Hindlimb muscle (tissue), 1 donor: ENCODE results near the gene ASB7. TPM values are rescaled to one million over a fixed set of nuclear protein-coding genes. Genes with fewer than 3 reads are reported as not detected.
A peak's percentile ranks its signal among the peaks of the same experiment; 100 is the strongest.

ENCODE experiments used
- DNase-seq: peaks from one replicate; pipeline ENCODE4 v3.0.0-alpha.2; 2013
- polyA plus RNA-seq: library from polyadenylated mRNA; unstranded; fragments of 120-200 nt; gene quantifications from one replicate; pipeline ENCODE4 v1.2.1, GENCODE V29; 2013; ENCODE audit not compliant: insufficient read length

Gene ASB7
- polyA plus RNA-seq, 1 donor: 8.5 TPM

DNA sequence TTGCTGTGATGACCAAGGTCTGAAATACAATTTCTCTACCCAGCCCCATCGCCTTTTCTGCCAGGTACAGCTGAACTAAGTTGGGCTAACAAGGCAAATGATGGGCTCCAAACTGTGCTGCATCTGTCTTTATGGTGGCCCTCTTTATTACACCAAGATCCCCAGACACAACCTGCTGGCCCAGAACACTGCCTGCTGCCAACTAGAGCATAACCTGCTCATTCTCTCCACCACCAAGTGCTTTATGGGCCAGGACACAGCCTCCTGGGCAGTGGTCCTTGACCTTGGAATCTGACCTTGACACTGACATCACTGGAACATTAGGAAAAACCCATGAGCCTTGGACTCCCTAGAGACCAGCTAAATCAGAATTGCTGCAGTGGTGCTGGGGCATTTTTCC is 3.7 kb upstream of the ASB7 start:
- DNase-seq: no peak

GRCh38 chr15:100601163-100601562 is 1.2 kb upstream of the ASB7 start:
- DNase-seq: no peak

DNA sequence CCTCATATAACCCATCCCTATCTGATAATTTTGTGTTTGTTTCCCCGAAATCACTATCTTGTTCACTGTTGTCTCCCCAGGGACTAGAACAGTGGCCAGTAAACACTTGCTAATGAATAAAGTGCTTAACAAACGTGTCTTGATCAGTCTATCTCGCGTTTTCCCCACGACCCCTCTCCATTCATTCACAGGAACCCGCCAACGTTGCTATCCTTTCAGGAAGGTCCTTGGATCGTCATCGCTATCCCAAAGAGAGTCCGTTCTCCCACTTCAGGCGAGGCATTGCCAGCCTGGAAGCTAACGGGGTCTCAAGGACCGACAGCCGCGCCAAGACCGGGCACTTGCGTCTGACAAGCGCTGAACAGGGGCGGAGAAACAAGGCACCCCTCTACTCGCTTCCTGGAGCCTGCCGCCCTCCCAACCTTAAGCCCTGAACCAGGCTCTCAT is 749 bp upstream of the ASB7 start:
- DNase-seq: no peak

GRCh38 chr15:100602823-100603393 is 519 bp downstream of the ASB7 start:
- no peak for DNase-seq

DNA sequence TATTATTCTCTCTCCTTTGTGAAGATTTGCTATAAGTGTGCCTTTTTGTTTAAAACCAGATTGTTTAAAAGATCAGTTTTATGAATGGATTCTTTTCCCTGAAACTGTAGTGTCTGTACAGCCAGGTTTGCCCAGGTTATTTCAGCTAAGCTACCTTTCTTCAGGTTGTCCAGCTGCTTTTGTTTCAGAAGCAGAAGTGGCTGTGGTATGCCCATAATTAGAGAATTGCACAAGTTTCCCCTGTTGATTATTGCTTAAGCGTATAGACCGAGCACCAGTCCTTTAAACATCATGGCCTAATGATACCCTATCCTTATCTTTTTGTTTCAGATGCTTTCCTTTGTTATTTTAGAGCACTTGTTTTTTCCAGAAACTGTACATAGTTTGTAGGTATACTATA is 10.2 kb downstream of the ASB7 start:
- no peak for DNase-seq

- no peak for DNase-seq
Measured at GRCh38 chr15:100613208-100613607, 10.8 kb downstream of the ASB7 start.

DNA sequence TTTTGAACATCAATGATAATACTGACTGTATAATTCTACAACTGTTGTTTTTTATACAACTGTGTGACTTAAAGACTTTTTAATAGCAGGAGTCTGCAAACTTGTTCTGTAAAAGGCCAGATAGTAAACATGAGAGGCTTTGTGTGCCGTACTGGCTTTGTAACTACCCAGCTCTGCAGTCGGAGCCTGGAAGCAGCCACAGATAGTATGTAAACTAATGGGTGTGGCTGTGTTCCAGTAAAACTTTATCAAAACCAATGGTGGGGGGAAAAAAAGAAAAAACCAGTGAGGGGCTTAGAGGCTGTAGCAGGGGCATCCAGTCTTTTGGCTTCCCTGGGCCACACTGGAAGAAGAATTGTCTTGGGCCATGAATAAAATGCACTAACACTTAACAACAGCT is 11.9 kb downstream of the ASB7 start:
- no peak for DNase-seq

DNA sequence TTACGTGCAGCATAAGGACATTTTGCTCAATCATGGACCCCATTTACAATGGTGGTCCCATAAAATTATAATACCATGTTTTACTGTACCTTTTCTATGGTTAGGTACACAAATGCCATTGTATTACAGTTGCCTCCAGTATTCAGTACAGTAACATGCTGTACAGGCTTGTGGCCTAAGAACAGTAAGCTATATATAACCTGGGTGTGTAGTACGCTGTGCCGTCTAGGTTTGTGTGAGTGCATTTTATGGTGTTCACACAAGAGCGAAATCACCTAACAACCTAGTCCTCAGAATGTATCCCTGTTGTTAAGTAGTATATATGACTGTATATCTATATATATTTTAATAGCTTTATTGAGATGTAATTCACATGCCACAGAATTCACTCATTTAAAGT is 12.5 kb downstream of the ASB7 start:
- DNase-seq: no peak

GRCh38 chr15:100615801-100616200 is 13.4 kb downstream of the ASB7 start:
- no peak for DNase-seq

DNA sequence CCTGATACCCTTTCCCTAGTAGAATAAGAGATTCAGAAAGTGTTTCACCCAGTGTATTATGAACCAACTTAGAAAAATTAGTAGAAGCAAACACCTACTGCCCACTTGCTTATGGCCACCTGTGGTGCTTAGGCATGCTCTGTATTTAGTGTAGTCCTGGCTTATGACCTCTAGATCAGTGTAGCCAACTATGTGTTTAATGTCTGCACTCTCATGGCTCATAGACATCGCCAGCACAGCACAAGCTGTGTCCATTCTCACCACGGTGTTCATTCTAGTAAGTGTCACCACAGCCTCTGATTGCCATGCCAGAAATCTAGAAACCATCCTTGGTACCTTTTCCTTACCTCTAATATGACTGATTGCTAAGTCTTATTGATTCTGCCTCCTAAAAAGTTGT is 14.3 kb downstream of the ASB7 start:
- DNase-seq: no peak

- DNase-seq: no peak
Measured at GRCh38 chr15:100623301-100623700, 20.9 kb downstream of the ASB7 start.

DNA sequence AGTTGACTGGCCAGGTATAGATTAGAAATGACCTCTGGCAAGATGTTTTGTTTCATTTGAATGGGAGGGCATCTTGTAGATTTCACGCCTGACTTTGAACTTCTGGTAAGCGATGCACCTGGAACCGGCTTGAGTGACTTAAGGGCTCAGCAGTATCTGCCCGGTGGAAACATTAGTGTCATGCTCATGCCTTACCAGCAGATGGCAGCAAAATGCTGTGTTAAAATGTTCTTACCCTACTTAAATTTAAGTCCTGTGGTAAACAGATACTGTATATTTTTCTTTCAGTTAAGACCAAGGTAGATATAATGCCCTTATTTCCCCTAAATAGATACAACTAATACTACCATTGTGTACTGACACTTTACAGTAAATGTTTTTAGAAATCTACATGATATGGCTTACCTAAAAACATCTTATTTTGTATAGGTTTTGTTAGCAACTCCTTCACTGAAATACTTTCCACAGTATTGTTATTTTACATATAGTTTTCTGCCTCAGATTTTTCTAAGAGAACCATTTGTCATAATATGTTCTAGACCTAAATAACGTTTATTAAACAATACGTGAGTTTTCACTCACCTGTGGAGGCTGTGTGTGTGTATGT is 25.5 kb downstream of the ASB7 start:
- DNase-seq: peak; percentile 82

- DNase-seq: no peak
Measured at GRCh38 chr15:100628746-100629145, 26.4 kb downstream of the ASB7 start.

- no peak for DNase-seq
Measured at GRCh38 chr15:100631831-100632230, 29.4 kb downstream of the ASB7 start.

- no peak for DNase-seq
Measured at GRCh38 chr15:100633763-100634075, 31.3 kb downstream of the ASB7 start.

- DNase-seq: no peak
Measured at GRCh38 chr15:100635406-100636071, 33.1 kb downstream of the ASB7 start.

DNA sequence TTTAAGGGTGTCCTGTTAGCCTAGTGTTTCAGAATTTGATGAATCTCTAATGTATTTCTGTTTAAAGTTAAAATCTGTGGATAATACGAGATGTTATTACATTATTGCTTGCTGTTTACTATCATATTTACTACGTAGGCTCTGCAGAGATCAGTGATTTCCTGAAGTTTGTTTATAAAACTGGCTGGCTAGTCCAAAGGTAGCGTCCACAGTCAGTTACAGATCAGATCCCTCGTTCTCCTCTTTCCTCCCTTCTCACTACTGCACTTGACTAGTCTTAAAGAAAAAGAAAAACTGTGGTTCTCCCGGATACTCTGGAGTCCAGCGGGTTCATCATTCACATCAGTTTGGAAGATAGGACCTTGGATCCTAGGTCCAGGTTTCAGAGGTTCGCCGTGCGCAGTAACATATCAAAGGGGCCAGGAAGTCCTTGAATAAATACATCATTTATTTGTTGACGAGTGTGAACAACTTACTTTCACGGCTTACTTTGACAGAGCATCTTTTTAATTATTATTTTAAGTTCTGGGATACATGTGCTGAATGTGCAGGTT is 35.9 kb downstream of the ASB7 start:
- DNase-seq: no peak

DNA sequence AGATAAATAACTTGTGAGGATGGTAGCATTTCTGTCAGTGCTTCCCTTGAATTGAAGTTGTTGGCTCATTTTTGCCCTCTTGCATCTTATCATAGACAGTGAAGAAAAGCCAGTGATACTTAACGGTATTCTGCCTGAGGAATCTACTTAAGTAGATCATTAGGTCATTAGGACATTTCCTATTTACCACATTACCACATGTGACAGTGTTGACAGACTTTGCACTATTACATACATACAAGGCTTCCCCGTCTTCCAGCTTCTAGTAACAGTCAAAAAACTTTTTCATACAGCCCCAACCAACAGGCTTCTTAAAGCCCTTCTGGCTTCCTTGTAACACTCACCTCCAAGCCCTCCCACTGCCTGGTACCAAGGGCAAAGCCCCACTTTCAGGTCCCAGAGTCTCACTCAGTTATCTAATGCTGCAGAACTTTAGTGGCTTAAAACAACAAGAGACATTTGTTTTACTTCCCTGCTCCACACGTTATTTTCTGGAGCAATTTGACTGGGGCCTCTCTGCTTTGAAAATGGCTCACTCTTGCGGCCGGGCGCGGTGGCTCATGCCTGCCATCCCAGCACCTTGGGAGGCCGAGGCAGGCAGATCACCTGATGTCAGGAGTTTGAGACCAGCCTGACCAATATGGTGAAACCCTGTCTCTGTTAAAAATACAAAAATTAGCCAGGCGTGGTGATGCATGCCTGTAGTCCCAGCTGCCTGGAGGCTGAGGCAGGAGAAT is 40.0 kb downstream of the ASB7 start:
- no peak for DNase-seq

DNA sequence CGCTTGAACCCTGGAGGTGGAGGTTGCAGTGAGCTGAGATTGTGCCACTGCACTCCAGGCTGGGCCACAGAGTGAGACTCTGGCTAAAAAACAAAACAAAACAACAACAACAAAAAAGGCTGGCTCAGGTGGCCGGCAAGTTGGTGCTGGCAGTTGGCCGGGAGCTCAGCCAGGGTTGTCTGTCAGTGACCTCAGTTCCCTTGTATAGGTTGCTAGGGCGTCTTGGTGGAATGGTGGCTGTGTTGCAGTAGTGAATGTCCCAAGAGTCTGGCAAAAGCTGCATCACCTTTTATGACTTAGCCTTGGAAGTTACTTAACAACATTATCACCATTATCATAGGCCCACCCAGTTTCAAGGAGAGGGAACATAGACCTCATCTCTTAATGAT is 40.6 kb downstream of the ASB7 start:
- DNase-seq: no peak

- DNase-seq: no peak
Measured at GRCh38 chr15:100645671-100646070, 43.3 kb downstream of the ASB7 start.

- DNase-seq: no peak
Measured at GRCh38 chr15:100648951-100649350, 46.6 kb downstream of the ASB7 start.

GRCh38 chr15:100650685-100651084 is 48.3 kb downstream of the ASB7 start:
- no peak for DNase-seq

DNA sequence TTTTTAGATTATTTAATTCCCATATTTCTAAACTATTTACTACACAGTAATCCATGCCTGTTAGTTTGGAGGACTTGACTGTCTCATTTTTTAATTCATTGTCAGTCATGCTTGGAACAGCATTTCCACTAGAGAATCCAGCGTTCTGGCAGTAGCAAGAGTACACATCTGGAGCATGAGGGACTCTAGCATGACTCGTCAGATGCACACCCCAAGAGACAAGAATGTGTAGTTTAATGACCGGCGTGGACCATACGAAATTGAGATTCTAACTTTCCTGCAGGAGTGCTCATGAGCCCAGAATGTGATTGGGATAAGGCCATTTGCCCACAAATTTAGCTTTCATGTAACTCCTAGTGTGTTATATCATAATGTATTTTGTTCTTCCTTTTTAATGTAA is 48.9 kb downstream of the ASB7 start:
- peak; percentile 33 for DNase-seq

- no peak for DNase-seq
Measured at GRCh38 chr15:100652116-100652515, 49.7 kb downstream of the ASB7 start.
